ENCODE results near the gene PPP1R36. TPM values are rescaled to one million over a fixed set of nuclear protein-coding genes. Genes with fewer than 3 reads are reported as not detected.
A peak's percentile ranks its signal among the peaks of the same experiment; 100 is the strongest.
"Not testable (repeated sequence)": the region's sequence is repeated elsewhere in the genome, so short reads cannot be mapped to it uniquely, and the experiment has no call there.

Gene PPP1R36
- total RNA-seq, 4 donors from 2014 or later: 0.34 to 0.83 (median 0.71) TPM; not detected in 1

DNA sequence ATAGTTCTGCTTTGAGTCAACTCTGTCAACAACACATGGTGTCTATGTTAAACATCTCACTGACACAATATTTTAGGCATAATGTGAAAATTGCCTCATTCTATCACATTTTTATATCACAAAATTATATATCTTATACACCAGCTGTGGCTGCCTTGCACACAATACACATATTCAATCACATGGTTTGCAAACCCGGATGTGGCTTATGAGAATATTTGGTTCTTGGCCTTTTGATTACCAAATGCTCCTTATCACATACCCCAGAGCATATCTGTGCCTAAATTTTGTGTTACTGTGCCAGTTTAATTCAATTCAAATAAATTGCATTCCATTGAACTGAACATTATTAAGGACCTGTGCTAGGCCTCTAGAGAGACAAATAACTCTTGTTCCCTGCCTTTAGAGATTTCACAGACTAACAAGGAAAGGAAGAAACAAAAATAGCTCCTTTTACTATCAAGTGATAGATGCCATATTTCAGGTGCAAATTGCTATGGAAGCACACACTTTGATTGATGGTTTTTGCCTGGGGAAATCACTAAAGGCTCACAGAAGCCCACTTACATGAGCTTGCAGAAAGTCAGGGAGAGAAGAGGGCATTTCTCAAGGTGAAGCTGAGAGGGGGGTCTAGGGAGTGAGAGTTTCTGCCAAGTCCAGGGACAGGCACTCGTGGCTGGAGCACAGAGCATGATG, 63.4 kb downstream of the PPP1R36 start:
- intact Hi-C loops (cut with DNase I): no loop called here
- H3K4me1 ChIP-seq: peaks cover 18 to 55% (median 53%) of the 10 kb centered on the region in 4 donors
- no peaks in the 10 kb centered on the region for H3K36me3 ChIP-seq
- TF ChIP-seq EP300 (IDR thresholded peaks at IDR 0.05): no peak
- no peak for TF ChIP-seq POLR2A (IDR thresholded peaks at IDR 0.05; ENCODE audit: low read depth)
- no peak for TF ChIP-seq POLR2AphosphoS5 (IDR thresholded peaks at IDR 0.05)
- TF ChIP-seq, protein P1, sequence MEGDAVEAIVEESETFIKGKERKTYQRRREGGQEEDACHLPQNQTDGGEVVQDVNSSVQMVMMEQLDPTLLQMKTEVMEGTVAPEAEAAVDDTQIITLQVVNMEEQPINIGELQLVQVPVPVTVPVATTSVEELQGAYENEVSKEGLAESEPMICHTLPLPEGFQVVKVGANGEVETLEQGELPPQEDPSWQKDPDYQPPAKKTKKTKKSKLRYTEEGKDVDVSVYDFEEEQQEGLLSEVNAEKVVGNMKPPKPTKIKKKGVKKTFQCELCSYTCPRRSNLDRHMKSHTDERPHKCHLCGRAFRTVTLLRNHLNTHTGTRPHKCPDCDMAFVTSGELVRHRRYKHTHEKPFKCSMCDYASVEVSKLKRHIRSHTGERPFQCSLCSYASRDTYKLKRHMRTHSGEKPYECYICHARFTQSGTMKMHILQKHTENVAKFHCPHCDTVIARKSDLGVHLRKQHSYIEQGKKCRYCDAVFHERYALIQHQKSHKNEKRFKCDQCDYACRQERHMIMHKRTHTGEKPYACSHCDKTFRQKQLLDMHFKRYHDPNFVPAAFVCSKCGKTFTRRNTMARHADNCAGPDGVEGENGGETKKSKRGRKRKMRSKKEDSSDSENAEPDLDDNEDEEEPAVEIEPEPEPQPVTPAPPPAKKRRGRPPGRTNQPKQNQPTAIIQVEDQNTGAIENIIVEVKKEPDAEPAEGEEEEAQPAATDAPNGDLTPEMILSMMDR (IDR thresholded peaks at IDR 0.05): no peak
- peak overlapping the region; percentile 73 to 83 (median 79) for H3K27ac ChIP-seq (replicated peaks in 1 of 4)
- no peak overlapping the region for H3K4me3 ChIP-seq
- no peaks in the 10 kb centered on the region for H3K27me3 ChIP-seq
- WGBS: 81% methylated on average over 2 of the region's 2 CpGs
- H3K9me3 ChIP-seq: no peaks in the 10 kb centered on the region
- no peak for DNase-seq (ENCODE audit: extremely low spot score)

GRCh38 chr14:64614166-64614565, 64.4 kb downstream of the PPP1R36 start:
- no peaks in the 10 kb centered on the region for H3K9me3 ChIP-seq
- peaks cover 18 to 55% (median 53%) of the 10 kb centered on the region in 4 donors for H3K4me1 ChIP-seq
- WGBS: 70% methylated on average over 2 of the region's 2 CpGs
- no peak overlapping the region for H3K4me3 ChIP-seq
- intact Hi-C loops (cut with DNase I): no loop called here
- peak overlapping the region; percentile 73 to 83 (median 79) for H3K27ac ChIP-seq (replicated peaks in 1 of 4)
- no peaks in the 10 kb centered on the region for H3K36me3 ChIP-seq
- no peak for DNase-seq (ENCODE audit: extremely low spot score)
- no peaks in the 10 kb centered on the region for H3K27me3 ChIP-seq
- TF ChIP-seq, protein P1 (IDR thresholded peaks at IDR 0.05): no peak
- peak in 1 of 2 donors; percentile 40 for TF ChIP-seq POLR2AphosphoS5 (IDR thresholded peaks at IDR 0.05)

GRCh38 chr14:64614805-64615391, 65.1 kb downstream of the PPP1R36 start:
- no peaks in the 10 kb centered on the region for H3K9me3 ChIP-seq
- H3K27ac ChIP-seq (replicated peaks in 1 of 4): peak overlapping the region; percentile 73 to 83 (median 79)
- H3K36me3 ChIP-seq: no peaks in the 10 kb centered on the region
- no peak overlapping the region for H3K4me3 ChIP-seq
- H3K27me3 ChIP-seq: no peaks in the 10 kb centered on the region
- intact Hi-C loops (cut with DNase I): no loop called here
- H3K4me1 ChIP-seq: peaks cover 18 to 54% (median 52%) of the 10 kb centered on the region in 4 donors
- DNase-seq (ENCODE audit: extremely low spot score): no peak
- WGBS: 51% methylated on average over 7 of the region's 7 CpGs
- TF ChIP-seq POLR2A (IDR thresholded peaks at IDR 0.05; ENCODE audit: low read depth) (no peak), POLR2AphosphoS5 (IDR thresholded peaks at IDR 0.05) (no peak), EP300 (IDR thresholded peaks at IDR 0.05) (no peak)
- TF ChIP-seq, protein P1 (IDR thresholded peaks at IDR 0.05): no peak

- H3K4me3 ChIP-seq; H3K36me3 ChIP-seq; H3K9me3 ChIP-seq; H3K27me3 ChIP-seq; intact Hi-C loops (cut with DNase I); DNase-seq (ENCODE audit: extremely low spot score); H3K27ac ChIP-seq (replicated peaks in 1 of 4): not testable (repeated sequence)
- 89% methylated on average over 8 of the region's 8 CpGs for WGBS
- H3K4me1 ChIP-seq: peaks cover 8 to 24% (median 23%) of the 10 kb centered on the region in 4 donors
These were observed 68.2 kb downstream of the PPP1R36 start for GRCh38 chr14:64617872-64618408.

- H3K4me3 ChIP-seq: no peak overlapping the region
- no peak for TF ChIP-seq POLR2A (IDR thresholded peaks at IDR 0.05; ENCODE audit: low read depth)
- no peak for TF ChIP-seq POLR2AphosphoS5 (IDR thresholded peaks at IDR 0.05)
- no peak for TF ChIP-seq EP300 (IDR thresholded peaks at IDR 0.05)
- TF ChIP-seq, protein P1 (IDR thresholded peaks at IDR 0.05): no peak
- H3K27ac ChIP-seq (replicated peaks in 1 of 4): no peak overlapping the region
- intact Hi-C loops (cut with DNase I): no loop called here
- no peaks in the 10 kb centered on the region for H3K27me3 ChIP-seq
- H3K9me3 ChIP-seq: no peaks in the 10 kb centered on the region
- no peaks in the 10 kb centered on the region for H3K36me3 ChIP-seq
- WGBS: 96% methylated on average over 1 of the region's 1 CpG
- H3K4me1 ChIP-seq: peaks cover 3 to 9% (median 8%) of the 10 kb centered on the region in 4 donors
- DNase-seq (ENCODE audit: extremely low spot score): no peak
These were observed 71.1 kb downstream of the PPP1R36 start for GRCh38 chr14:64620910-64621309.

Data from esophagus muscularis mucosa (tissue), 4 donors.